ENCODE results near the gene ISG20.

ISG20 gene

GRCh38 chr15:88678755-88679154, 39.9 kb downstream of the ISG20 start:
- no peak for DNase-seq (ENCODE audit: low read depth)
- no peak overlapping the region for H3K4me3 ChIP-seq (ENCODE audit: control insufficient read depth, low read depth, low read length)
- TF ChIP-seq CTCF (conservative IDR thresholded peaks at IDR 0.05; ENCODE audit: control insufficient read depth, insufficient read depth, low read depth, low read length) = no peak

GRCh38 chr15:88680241-88681001, 41.6 kb downstream of the ISG20 start:
- no peak for DNase-seq (ENCODE audit: low read depth)
- TF ChIP-seq CTCF (conservative IDR thresholded peaks at IDR 0.05; ENCODE audit: control insufficient read depth, insufficient read depth, low read depth, low read length) = no peak
- no peak overlapping the region for H3K4me3 ChIP-seq (ENCODE audit: control insufficient read depth, low read depth, low read length)

GRCh38 chr15:88681610-88682221, 42.9 kb downstream of the ISG20 start:
- TF ChIP-seq CTCF (conservative IDR thresholded peaks at IDR 0.05; ENCODE audit: control insufficient read depth, insufficient read depth, low read depth, low read length) = no peak
- H3K4me3 ChIP-seq (ENCODE audit: control insufficient read depth, low read depth, low read length) = no peak overlapping the region
- DNase-seq (ENCODE audit: low read depth) = no peak

GRCh38 chr15:88684345-88684744, 45.5 kb downstream of the ISG20 start:
- no peak for DNase-seq (ENCODE audit: low read depth)
- H3K4me3 ChIP-seq (ENCODE audit: control insufficient read depth, low read depth, low read length) = no peak overlapping the region
- no peak for TF ChIP-seq CTCF (conservative IDR thresholded peaks at IDR 0.05; ENCODE audit: control insufficient read depth, insufficient read depth, low read depth, low read length)

- TF ChIP-seq CTCF (conservative IDR thresholded peaks at IDR 0.05; ENCODE audit: control insufficient read depth, insufficient read depth, low read depth, low read length) = no peak
- H3K4me3 ChIP-seq (ENCODE audit: control insufficient read depth, low read depth, low read length) = no peak overlapping the region
- no peak for DNase-seq (ENCODE audit: low read depth)
Observed at GRCh38 chr15:88686166-88686565, 47.4 kb downstream of the ISG20 start.

GRCh38 chr15:88688394-88688933, 49.6 kb downstream of the ISG20 start:
- no peak for TF ChIP-seq CTCF (conservative IDR thresholded peaks at IDR 0.05; ENCODE audit: control insufficient read depth, insufficient read depth, low read depth, low read length)
- no peak overlapping the region for H3K4me3 ChIP-seq (ENCODE audit: control insufficient read depth, low read depth, low read length)
- DNase-seq (ENCODE audit: low read depth) = no peak
